Measurements from ENCODE around the gene SYNGR2.

Gene SYNGR2

GRCh38 chr17:78140169-78141051 is 28.0 kb upstream of the SYNGR2 start:
- Histone ChIP-seq H3K36me3 (ENCODE audit: insufficient read depth, low read length) (no peaks in the 10 kb centered on the region), H3K9me3 (ENCODE audit: low read depth, low read length) (no peaks in the 10 kb centered on the region), H3K27ac (peak overlapping the region; percentile 60; the same call in 1 of the 2 replicates), H3K9ac (ENCODE audit: insufficient read length) (peak overlapping the region; percentile 38), H3K4me3 (no peak overlapping the region; the same call in 1 of the 2 replicates)
- no peak for TF ChIP-seq EZH2 (IDR thresholded peaks at IDR 0.05)
- TF ChIP-seq FOXP2 (optimal IDR thresholded peaks at IDR 0.05; ENCODE audit: control extremely low read depth, extremely low read length, insufficient read depth): peak; percentile 13
- DNase-seq (ENCODE audit: low read depth, low spot score): peak; percentile 92

GRCh38 chr17:78141437-78142118 is 26.8 kb upstream of the SYNGR2 start:
- H3K4me3 ChIP-seq: no peak overlapping the region

GRCh38 chr17:78142119-78142861 is 26.1 kb upstream of the SYNGR2 start:
- H3K9ac ChIP-seq (ENCODE audit: insufficient read length): no peak overlapping the region
- no peak for DNase-seq (ENCODE audit: low read depth, low spot score)

More at GRCh38 chr17:78141437-78142118, 26.8 kb upstream of the SYNGR2 start:
- no peaks in the 10 kb centered on the region for H3K36me3 ChIP-seq (ENCODE audit: insufficient read depth, low read length)
- H3K9ac ChIP-seq (ENCODE audit: insufficient read length): no peak overlapping the region
- no peak for DNase-seq (ENCODE audit: low read depth, low spot score)
- no peak overlapping the region for H3K27ac ChIP-seq
- no peaks in the 10 kb centered on the region for H3K9me3 ChIP-seq (ENCODE audit: low read depth, low read length)
- TF ChIP-seq EZH2 (IDR thresholded peaks at IDR 0.05): no peak
- TF ChIP-seq FOXP2 (optimal IDR thresholded peaks at IDR 0.05; ENCODE audit: control extremely low read depth, extremely low read length, insufficient read depth): no peak
- TF ChIP-seq POLR2AphosphoS5 (IDR thresholded peaks at IDR 0.05; ENCODE audit: borderline replicate concordance, low read depth, low read length): no peak

DNA sequence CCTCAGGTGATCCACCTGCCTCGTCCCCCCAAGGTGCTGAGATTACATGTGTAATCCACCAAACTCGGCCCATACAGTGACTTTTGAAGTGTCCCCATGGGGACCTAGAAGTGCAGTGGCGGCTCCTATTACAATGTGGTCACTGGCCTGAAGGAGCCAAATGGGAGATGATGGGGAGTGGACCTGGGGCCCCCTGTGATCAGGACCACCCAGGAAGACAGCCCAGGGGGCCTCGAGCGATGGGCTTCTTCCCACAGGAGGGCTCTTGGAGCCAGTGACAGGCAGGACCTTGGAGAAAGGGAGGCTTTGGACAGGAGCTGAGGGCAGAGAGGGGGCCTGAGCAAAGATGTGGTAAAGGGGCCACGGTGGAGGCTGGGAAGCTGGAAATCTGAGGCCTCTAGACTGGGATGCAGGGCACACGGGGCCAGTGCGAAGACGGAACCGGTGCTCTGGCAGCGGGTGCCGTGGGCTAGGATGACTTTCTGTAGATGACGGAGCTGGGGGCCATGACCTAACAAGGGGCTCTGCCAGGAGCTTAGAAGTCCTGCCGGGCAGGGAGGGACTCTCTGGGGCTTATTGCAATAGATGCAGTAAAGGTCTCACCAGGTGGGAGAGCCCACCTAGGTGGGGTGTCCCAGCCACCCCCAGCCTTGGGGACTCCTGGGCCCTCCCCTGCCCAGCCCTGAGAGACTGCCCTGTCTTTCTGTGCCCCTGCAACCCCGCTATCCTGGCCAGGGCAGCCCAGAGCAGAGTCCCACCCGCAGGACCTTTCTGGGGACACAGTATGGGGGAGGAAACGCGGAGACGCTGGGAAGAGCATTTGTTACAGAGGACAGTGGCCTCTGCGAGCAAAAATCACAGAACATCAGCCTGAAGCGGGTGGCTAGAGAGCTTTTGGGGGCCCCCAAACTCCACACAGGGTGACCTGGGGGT is 24.9 kb upstream of the SYNGR2 start:
- no peak overlapping the region for H3K27ac ChIP-seq
- H3K36me3 ChIP-seq (ENCODE audit: insufficient read depth, low read length): no peaks in the 10 kb centered on the region
- TF ChIP-seq EZH2 (IDR thresholded peaks at IDR 0.05) (no peak), POLR2AphosphoS5 (IDR thresholded peaks at IDR 0.05; ENCODE audit: borderline replicate concordance, low read depth, low read length) (no peak), FOXP2 (optimal IDR thresholded peaks at IDR 0.05; ENCODE audit: control extremely low read depth, extremely low read length, insufficient read depth) (no peak)
- no peak for DNase-seq (ENCODE audit: low read depth, low spot score)
- H3K4me3 ChIP-seq: no peak overlapping the region
- H3K9ac ChIP-seq (ENCODE audit: insufficient read length): no peak overlapping the region
- H3K9me3 ChIP-seq (ENCODE audit: low read depth, low read length): no peaks in the 10 kb centered on the region

More at GRCh38 chr17:78142119-78142861, 26.1 kb upstream of the SYNGR2 start:
- Histone ChIP-seq H3K36me3 (ENCODE audit: insufficient read depth, low read length) (no peaks in the 10 kb centered on the region), H3K9me3 (ENCODE audit: low read depth, low read length) (no peaks in the 10 kb centered on the region), H3K4me3 (no peak overlapping the region), H3K27ac (no peak overlapping the region)
- TF ChIP-seq EZH2 (IDR thresholded peaks at IDR 0.05) (no peak), POLR2AphosphoS5 (IDR thresholded peaks at IDR 0.05; ENCODE audit: borderline replicate concordance, low read depth, low read length) (no peak), FOXP2 (optimal IDR thresholded peaks at IDR 0.05; ENCODE audit: control extremely low read depth, extremely low read length, insufficient read depth) (no peak)

- TF ChIP-seq EZH2 (IDR thresholded peaks at IDR 0.05) (no peak), FOXP2 (optimal IDR thresholded peaks at IDR 0.05; ENCODE audit: control extremely low read depth, extremely low read length, insufficient read depth) (no peak), POLR2AphosphoS5 (IDR thresholded peaks at IDR 0.05; ENCODE audit: borderline replicate concordance, low read depth, low read length) (no peak)
- Histone ChIP-seq H3K9me3 (ENCODE audit: low read depth, low read length) (no peaks in the 10 kb centered on the region), H3K27ac (no peak overlapping the region), H3K4me3 (no peak overlapping the region), H3K36me3 (ENCODE audit: insufficient read depth, low read length) (no peaks in the 10 kb centered on the region), H3K9ac (ENCODE audit: insufficient read length) (no peak overlapping the region)
- DNase-seq (ENCODE audit: low read depth, low spot score): no peak
These were observed 24.1 kb upstream of the SYNGR2 start for GRCh38 chr17:78144147-78144719.

DNA sequence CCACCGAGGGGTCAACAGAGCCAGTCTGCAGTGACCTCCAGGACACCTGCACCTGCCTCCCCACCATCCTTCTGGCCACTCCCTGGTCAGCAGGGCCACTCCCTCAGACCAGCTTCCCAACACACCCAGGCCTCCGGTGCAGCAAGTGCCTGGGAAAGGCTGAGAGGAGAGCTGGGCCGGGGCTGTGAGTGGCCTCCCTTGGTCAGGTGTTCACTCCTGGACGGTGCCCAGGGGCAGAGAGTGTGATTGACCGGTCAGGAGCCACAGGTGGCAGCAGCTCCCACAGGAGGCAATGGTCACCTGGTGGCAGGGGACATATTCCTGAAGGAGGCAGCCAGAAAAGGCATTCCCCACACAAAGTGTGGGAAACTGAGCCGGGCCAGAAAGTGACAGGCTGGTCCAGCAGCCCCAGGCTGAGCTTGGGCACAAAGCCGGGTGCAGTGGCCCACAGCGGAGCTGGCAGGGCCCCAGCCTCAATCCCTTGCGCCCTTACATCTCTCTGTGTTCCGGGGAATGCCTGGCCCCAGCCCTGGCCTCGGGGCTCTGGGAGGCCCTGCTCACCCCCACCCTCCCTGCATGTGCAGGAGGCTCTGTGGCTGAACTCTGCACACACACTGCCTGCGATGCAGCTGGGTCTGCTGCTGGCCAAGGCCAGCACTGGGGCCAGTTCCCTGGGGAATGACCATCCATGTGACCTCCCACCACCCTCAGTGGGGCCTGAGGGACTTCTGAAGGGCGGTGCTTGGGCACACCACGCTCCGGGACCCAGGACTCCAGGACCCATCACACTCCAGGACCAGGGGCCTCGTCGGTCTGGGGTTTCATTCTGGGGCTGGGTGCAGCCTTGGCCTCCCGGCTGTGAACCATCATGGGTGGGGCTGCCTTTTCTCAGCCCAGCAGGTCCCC is 23.4 kb upstream of the SYNGR2 start:
- Histone ChIP-seq H3K27ac (no peak overlapping the region), H3K4me3 (no peak overlapping the region)

More for the DNA sequence above, 23.4 kb upstream of the SYNGR2 start:
- Histone ChIP-seq H3K9me3 (ENCODE audit: low read depth, low read length) (no peaks in the 10 kb centered on the region), H3K36me3 (ENCODE audit: insufficient read depth, low read length) (no peaks in the 10 kb centered on the region), H3K9ac (ENCODE audit: insufficient read length) (no peak overlapping the region)
- no peak for TF ChIP-seq POLR2AphosphoS5 (IDR thresholded peaks at IDR 0.05; ENCODE audit: borderline replicate concordance, low read depth, low read length)
- no peak for TF ChIP-seq FOXP2 (optimal IDR thresholded peaks at IDR 0.05; ENCODE audit: control extremely low read depth, extremely low read length, insufficient read depth)
- no peak for TF ChIP-seq EZH2 (IDR thresholded peaks at IDR 0.05)
- no peak for DNase-seq (ENCODE audit: low read depth, low spot score)
